Thyroid gland (tissue), 4 donors: Measurements from ENCODE around the gene ME3.

ENCODE experiments used
- POLR2A ChIP-seq, 2 donors: fragments of 450-650 bp; IDR thresholded peaks; one replicate each; pipeline ENCODE4 v1.6.1; 2017; ENCODE audit warnings: antibody characterized with exemption in 2 of 2, mild to moderate bottlenecking in 2 of 2, moderate library complexity in 1 of 2
- TF ChIP-seq, protein P1 (sequence below), 6 experiments: fragments of 200-600 bp in 3 of 6; fragments of 450-650 bp in 3 of 6; sonication (generic) in 3 of 6; IDR thresholded peaks; one replicate each; pipeline ENCODE4 v1.5.1; 2016 to 2019; ENCODE audit warnings: antibody characterized with exemption in 6 of 6, mild to moderate bottlenecking in 2 of 6, inconsistent platforms in 1 of 6, moderate library complexity in 1 of 6

DNA sequence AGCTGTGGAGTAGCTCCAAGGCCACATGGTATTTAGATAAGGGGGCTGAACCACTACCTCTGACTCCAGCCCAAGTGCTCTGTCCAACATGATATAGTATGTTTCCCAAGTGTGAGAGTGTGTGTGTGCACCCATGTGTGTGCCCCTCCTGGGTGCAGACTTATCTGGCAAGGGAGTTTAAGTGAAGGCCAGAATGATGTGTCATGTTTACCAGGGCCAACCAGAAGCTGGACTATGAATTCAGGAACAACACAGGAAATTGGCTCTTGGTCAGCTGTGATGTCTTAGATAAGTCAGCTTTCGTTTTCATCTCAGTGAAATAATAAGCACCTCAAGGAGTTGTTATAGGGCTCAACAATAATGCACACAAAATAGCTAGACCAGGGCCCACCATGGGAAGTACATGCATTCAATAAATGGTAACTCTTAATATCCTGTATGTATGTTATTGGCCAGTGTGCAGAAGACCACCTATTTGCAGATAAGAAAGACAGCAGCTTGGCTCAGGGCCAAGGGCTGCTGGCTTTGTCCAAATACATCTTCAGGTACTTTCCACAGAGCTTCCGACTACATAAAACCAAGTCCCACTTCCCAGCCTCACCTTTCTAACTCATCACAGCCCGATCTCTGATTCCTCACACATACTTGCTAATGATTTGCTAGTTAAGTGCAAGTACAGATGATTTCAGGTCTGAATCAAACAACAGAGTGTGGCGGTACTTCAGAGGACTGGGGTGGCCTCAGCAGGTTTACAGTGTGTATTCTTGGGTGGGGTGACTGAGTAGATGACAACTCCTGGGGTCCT is 120.9 kb downstream of the ME3 start:
- no peak for TF ChIP-seq POLR2A (IDR thresholded peaks at IDR 0.05)
- TF ChIP-seq, protein P1, sequence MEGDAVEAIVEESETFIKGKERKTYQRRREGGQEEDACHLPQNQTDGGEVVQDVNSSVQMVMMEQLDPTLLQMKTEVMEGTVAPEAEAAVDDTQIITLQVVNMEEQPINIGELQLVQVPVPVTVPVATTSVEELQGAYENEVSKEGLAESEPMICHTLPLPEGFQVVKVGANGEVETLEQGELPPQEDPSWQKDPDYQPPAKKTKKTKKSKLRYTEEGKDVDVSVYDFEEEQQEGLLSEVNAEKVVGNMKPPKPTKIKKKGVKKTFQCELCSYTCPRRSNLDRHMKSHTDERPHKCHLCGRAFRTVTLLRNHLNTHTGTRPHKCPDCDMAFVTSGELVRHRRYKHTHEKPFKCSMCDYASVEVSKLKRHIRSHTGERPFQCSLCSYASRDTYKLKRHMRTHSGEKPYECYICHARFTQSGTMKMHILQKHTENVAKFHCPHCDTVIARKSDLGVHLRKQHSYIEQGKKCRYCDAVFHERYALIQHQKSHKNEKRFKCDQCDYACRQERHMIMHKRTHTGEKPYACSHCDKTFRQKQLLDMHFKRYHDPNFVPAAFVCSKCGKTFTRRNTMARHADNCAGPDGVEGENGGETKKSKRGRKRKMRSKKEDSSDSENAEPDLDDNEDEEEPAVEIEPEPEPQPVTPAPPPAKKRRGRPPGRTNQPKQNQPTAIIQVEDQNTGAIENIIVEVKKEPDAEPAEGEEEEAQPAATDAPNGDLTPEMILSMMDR (IDR thresholded peaks at IDR 0.05): no peak
